ENCODE results near the gene MCF2L. TPM values are rescaled to one million over a fixed set of nuclear protein-coding genes. Genes with fewer than 3 reads are reported as not detected.
"Not testable (repeated sequence)": the region's sequence is repeated elsewhere in the genome, so short reads cannot be mapped to it uniquely, and the experiment has no call there.

Gene MCF2L
- total RNA-seq, 1 experiment from 2014 or later, result not detected

GRCh38 chr13:113109151-113110047, 140.4 kb downstream of the MCF2L start:
- no peak overlapping the region for H3K4me2 ChIP-seq (ENCODE audit: low read depth, low read length, poor library complexity, severe bottlenecking)

GRCh38 chr13:113110048-113110851, 141.2 kb downstream of the MCF2L start:
- Histone ChIP-seq H2AFZ (ENCODE audit: low read length) (no peak overlapping the region), H3K4me3 (ENCODE audit: low read length) (no peak overlapping the region), H3K4me2 (ENCODE audit: low read depth, low read length, poor library complexity, severe bottlenecking) (no peak overlapping the region), H3K36me3 (ENCODE audit: insufficient read depth, low read length) (no peaks in the 10 kb centered on the region), H3K9me3 (ENCODE audit: low read length) (no peaks in the 10 kb centered on the region; the same call in 1 of the 2 replicates), H3K79me2 (ENCODE audit: low read length) (no peaks in the 10 kb centered on the region), H3K4me1 (ENCODE audit: low read length) (no peaks in the 10 kb centered on the region), H3K9ac (ENCODE audit: low read length) (no peak overlapping the region), H3K27me3 (ENCODE audit: low read length) (no peaks in the 10 kb centered on the region), H4K20me1 (ENCODE audit: insufficient read depth, low read depth, low read length) (no peaks in the 10 kb centered on the region), H3K27ac (ENCODE audit: low read length) (no peak overlapping the region), H3K9me2 (replicated peaks; ENCODE audit: insufficient read depth, low read length) (no peaks in the 10 kb centered on the region)
- no peak for DNase-seq

More at GRCh38 chr13:113109151-113110047, 140.4 kb downstream of the MCF2L start:
- Histone ChIP-seq H3K36me3 (ENCODE audit: insufficient read depth, low read length) (no peaks in the 10 kb centered on the region), H3K9me3 (ENCODE audit: low read length) (no peaks in the 10 kb centered on the region; the same call in 1 of the 2 replicates), H3K79me2 (ENCODE audit: low read length) (no peaks in the 10 kb centered on the region), H2AFZ (ENCODE audit: low read length) (no peak overlapping the region), H4K20me1 (ENCODE audit: insufficient read depth, low read depth, low read length) (no peaks in the 10 kb centered on the region), H3K27ac (ENCODE audit: low read length) (no peak overlapping the region), H3K4me1 (ENCODE audit: low read length) (no peaks in the 10 kb centered on the region), H3K9me2 (replicated peaks; ENCODE audit: insufficient read depth, low read length) (no peaks in the 10 kb centered on the region), H3K9ac (ENCODE audit: low read length) (no peak overlapping the region), H3K4me3 (ENCODE audit: low read length) (no peak overlapping the region), H3K27me3 (ENCODE audit: low read length) (no peaks in the 10 kb centered on the region)
- no peak for DNase-seq

- Histone ChIP-seq H3K4me2 (ENCODE audit: low read depth, low read length, poor library complexity, severe bottlenecking) (no peak overlapping the region), H2AFZ (ENCODE audit: low read length) (no peak overlapping the region), H3K27ac (ENCODE audit: low read length) (no peak overlapping the region), H3K9me3 (ENCODE audit: low read length) (no peaks in the 10 kb centered on the region; the same call in 1 of the 2 replicates), H3K79me2 (ENCODE audit: low read length) (no peaks in the 10 kb centered on the region), H3K4me3 (ENCODE audit: low read length) (no peak overlapping the region), H4K20me1 (ENCODE audit: insufficient read depth, low read depth, low read length) (no peaks in the 10 kb centered on the region), H3K9me2 (replicated peaks; ENCODE audit: insufficient read depth, low read length) (no peaks in the 10 kb centered on the region), H3K36me3 (ENCODE audit: insufficient read depth, low read length) (no peaks in the 10 kb centered on the region), H3K4me1 (ENCODE audit: low read length) (no peaks in the 10 kb centered on the region), H3K27me3 (ENCODE audit: low read length) (no peaks in the 10 kb centered on the region), H3K9ac (ENCODE audit: low read length) (no peak overlapping the region)
- DNase-seq, result no peak
These were observed 141.9 kb downstream of the MCF2L start for GRCh38 chr13:113110852-113111315.

- not testable (repeated sequence) for H3K4me2 ChIP-seq (ENCODE audit: low read depth, low read length, poor library complexity, severe bottlenecking); H3K9me3 ChIP-seq (ENCODE audit: low read length); H3K4me3 ChIP-seq (ENCODE audit: low read length); H2AFZ ChIP-seq (ENCODE audit: low read length); H3K27ac ChIP-seq (ENCODE audit: low read length); H3K9ac ChIP-seq (ENCODE audit: low read length); H3K9me2 ChIP-seq (replicated peaks; ENCODE audit: insufficient read depth, low read length); H4K20me1 ChIP-seq (ENCODE audit: insufficient read depth, low read depth, low read length); H3K79me2 ChIP-seq (ENCODE audit: low read length); H3K36me3 ChIP-seq (ENCODE audit: insufficient read depth, low read length); H3K27me3 ChIP-seq (ENCODE audit: low read length); DNase-seq; H3K4me1 ChIP-seq (ENCODE audit: low read length)
These were observed 142.8 kb downstream of the MCF2L start for GRCh38 chr13:113111821-113112220.

GRCh38 chr13:113112475-113112874, 143.5 kb downstream of the MCF2L start:
- not testable (repeated sequence) for H3K9me3 ChIP-seq (ENCODE audit: low read length); H3K79me2 ChIP-seq (ENCODE audit: low read length)

GRCh38 chr13:113112893-113113845, 144.2 kb downstream of the MCF2L start:
- Histone ChIP-seq H3K36me3 (ENCODE audit: insufficient read depth, low read length) (no peaks in the 10 kb centered on the region), H3K9ac (ENCODE audit: low read length) (no peak overlapping the region), H3K79me2 (ENCODE audit: low read length) (no peaks in the 10 kb centered on the region), H3K4me1 (ENCODE audit: low read length) (no peaks in the 10 kb centered on the region), H3K9me3 (ENCODE audit: low read length) (no peaks in the 10 kb centered on the region; the same call in 1 of the 2 replicates), H3K27me3 (ENCODE audit: low read length) (no peaks in the 10 kb centered on the region), H3K4me2 (ENCODE audit: low read depth, low read length, poor library complexity, severe bottlenecking) (no peak overlapping the region), H3K27ac (ENCODE audit: low read length) (no peak overlapping the region), H4K20me1 (ENCODE audit: insufficient read depth, low read depth, low read length) (no peaks in the 10 kb centered on the region), H3K9me2 (replicated peaks; ENCODE audit: insufficient read depth, low read length) (no peaks in the 10 kb centered on the region), H2AFZ (ENCODE audit: low read length) (no peak overlapping the region), H3K4me3 (ENCODE audit: low read length) (no peak overlapping the region)
- no peak for DNase-seq

More at GRCh38 chr13:113112475-113112874, 143.5 kb downstream of the MCF2L start:
- not testable (repeated sequence) for H3K36me3 ChIP-seq (ENCODE audit: insufficient read depth, low read length); H3K4me1 ChIP-seq (ENCODE audit: low read length); H3K4me2 ChIP-seq (ENCODE audit: low read depth, low read length, poor library complexity, severe bottlenecking); DNase-seq; H3K9ac ChIP-seq (ENCODE audit: low read length); H3K9me2 ChIP-seq (replicated peaks; ENCODE audit: insufficient read depth, low read length); H3K4me3 ChIP-seq (ENCODE audit: low read length); H3K27ac ChIP-seq (ENCODE audit: low read length); H3K27me3 ChIP-seq (ENCODE audit: low read length); H4K20me1 ChIP-seq (ENCODE audit: insufficient read depth, low read depth, low read length); H2AFZ ChIP-seq (ENCODE audit: low read length)

- Histone ChIP-seq H3K4me2 (ENCODE audit: low read depth, low read length, poor library complexity, severe bottlenecking) (no peak overlapping the region), H3K4me3 (ENCODE audit: low read length) (no peak overlapping the region)
- DNase-seq, result no peak
These were observed 144.8 kb downstream of the MCF2L start for GRCh38 chr13:113113846-113114271.

More at GRCh38 chr13:113113846-113114271, 144.8 kb downstream of the MCF2L start:
- H3K9ac ChIP-seq (ENCODE audit: low read length), result no peak overlapping the region
- no peaks in the 10 kb centered on the region for H3K79me2 ChIP-seq (ENCODE audit: low read length)
- no peaks in the 10 kb centered on the region for H3K9me2 ChIP-seq (replicated peaks; ENCODE audit: insufficient read depth, low read length)
- no peaks in the 10 kb centered on the region for H3K27me3 ChIP-seq (ENCODE audit: low read length)
- no peak overlapping the region for H2AFZ ChIP-seq (ENCODE audit: low read length)
- no peaks in the 10 kb centered on the region; the same call in 1 of the 2 replicates for H3K9me3 ChIP-seq (ENCODE audit: low read length)
- H3K4me1 ChIP-seq (ENCODE audit: low read length), result no peaks in the 10 kb centered on the region
- no peaks in the 10 kb centered on the region for H4K20me1 ChIP-seq (ENCODE audit: insufficient read depth, low read depth, low read length)
- no peak overlapping the region for H3K27ac ChIP-seq (ENCODE audit: low read length)
- no peaks in the 10 kb centered on the region for H3K36me3 ChIP-seq (ENCODE audit: insufficient read depth, low read length)

Measured in Karpas-422 (cell line).